ENCODE results near the gene CCL1. TPM values are rescaled to one million over a fixed set of nuclear protein-coding genes. Genes with fewer than 3 reads are reported as not detected.

CCL1 gene
- total and polyA plus RNA-seq, 9 of the 15 experiments (the other 6 are each of a cell fraction or from before 2014, with no cell fraction given) = 0.45 TPM; not detected in 8

- Histone ChIP-seq H3K36me3 (ENCODE audit: control insufficient read depth, insufficient read depth, low read length) (no peaks in the 10 kb centered on the region), H3K9me3 (replicated peaks; ENCODE audit: control insufficient read depth, insufficient read depth, low read depth, low read length) (no peaks in the 10 kb centered on the region), H3K4me1 (replicated peaks in 1 of 2; ENCODE audit: control insufficient read depth in 2 of 2, insufficient read depth in 2 of 2, low read length in 2 of 2) (peaks cover 0 to 9% of the 10 kb centered on the region in 2 experiments; a peak in 3 of 5 replicates), H3K79me2 (ENCODE audit: control insufficient read depth, insufficient read depth, low read length) (no peaks in the 10 kb centered on the region), H3K27ac (ENCODE audit: extremely low read depth, low read depth, low read length) (no peak overlapping the region), H3K27me3 (ENCODE audit: control insufficient read depth in 2 of 2, insufficient read depth in 2 of 2, low read length in 2 of 2) (no peaks in the 10 kb centered on the region; a peak in 1 of 5 replicates), H3K4me2 (ENCODE audit: insufficient read depth, low read length) (no peak overlapping the region; the same call in 1 of the 2 replicates), H3K9ac (ENCODE audit: insufficient read depth in 1 of 2, low read depth in 2 of 2, low read length in 2 of 2) (no peak overlapping the region), H3K4me3 (no peak overlapping the region), H2AFZ (ENCODE audit: low read depth, low read length) (peak overlapping the region; percentile 67), H4K20me1 (replicated peaks; ENCODE audit: control insufficient read depth, insufficient read depth, low read length) (no peaks in the 10 kb centered on the region), H3K9me1 (ENCODE audit: control insufficient read depth, insufficient read depth, low read length) (no peaks in the 10 kb centered on the region)
- ATAC-seq (no peak; the same call in 2 of the 3 replicates), DNase-seq (ENCODE audit: extremely low read depth in 1 of 4, low spot score in 3 of 4) (no peak), FAIRE-seq (no peak)
- BruUV-seq (replicated peaks) = no TSS peak
- ChIA-PET CTCF (ENCODE audit: low intra/inter-chr PET ratio) (no interaction called here), POLR2A (interaction anchor here (0.6 to 3.4 kb wide), 5 partner anchors 11 to 1040 kb away, joined by 3 to 11 read pairs (median 3); no protein-coding TSS in a partner anchor)
- intact Hi-C loops (cut with micrococcal nuclease) = no loop called here
- in situ Hi-C loops (cut with MboI) = no loop called here
- WGBS (ENCODE audit: insufficient coverage, low coverage, missing lambda C conversion rate) = 4% methylated on average over 2 of the region's 2 CpGs
- TF ChIP-seq SFPQ (IDR thresholded peaks at IDR 0.05; ENCODE audit: low read depth, low read length) (no peak), HMBOX1 (IDR thresholded peaks at IDR 0.05) (peak; percentile 77), NR2C2 (CRISPR knock-in tag; IDR thresholded peaks at IDR 0.05) (no peak), NR2C2 (tag; IDR thresholded peaks at IDR 0.05) (peak; percentile 48; the same call in 1 of the 2 replicates), COPS2 (conservative IDR thresholded peaks at IDR 0.05) (no peak), CEBPB (tag; IDR thresholded peaks at IDR 0.05) (peak; percentile 17; the same call in 1 of the 2 replicates), MGA (IDR thresholded peaks at IDR 0.05) (peak; percentile 46), SMAD4 (CRISPR knock-in tag; conservative IDR thresholded peaks at IDR 0.05) (0 out of 2 replicates have a peak, but pooled peaks have one; percentile 32)
Measured at GRCh38 chr17:34398990-34399389, 36.0 kb upstream of the CCL1 start.

All from K562 (cell line).